Endothelial cell of umbilical vein (primary cell): ENCODE results near the gene GRHPR.

Experiments used
- CTCF ChIP-seq, 2 donors: IDR thresholded peaks; 1 replicate in 1 of 2; 2 replicates in 1 of 2; pipeline ENCODE4 v1.5.1; 2011; ENCODE audit warnings: low read length in 2 of 2, mild to moderate bottlenecking in 2 of 2, moderate library complexity in 2 of 2, control low read depth in 1 of 2, inconsistent platforms in 1 of 2, low read depth in 1 of 2; ENCODE audit not compliant: insufficient read depth in 1 of 2; ENCODE audit errors: extremely low read depth in 1 of 2
- EZH2 ChIP-seq: IDR thresholded peaks from 2 replicates; pipeline ENCODE4 v1.6.1; 2012; ENCODE audit warnings: borderline replicate concordance, low read depth, mild to moderate bottlenecking, moderate library complexity, low read length, inconsistent platforms; ENCODE audit not compliant: severe bottlenecking
- GATA2 ChIP-seq: IDR thresholded peaks from 2 replicates; pipeline ENCODE4 v1.7.0; 2011; ENCODE audit warnings: low read depth, mild to moderate bottlenecking, moderate library complexity, mixed read lengths, low read length; ENCODE audit not compliant: insufficient read length, insufficient read depth
- JUN ChIP-seq: IDR thresholded peaks from 2 replicates; pipeline ENCODE4 v1.6.1; 2011; ENCODE audit warnings: borderline replicate concordance, low read depth; ENCODE audit not compliant: insufficient read length, insufficient read depth
- MAX ChIP-seq: IDR thresholded peaks from 2 replicates; pipeline ENCODE4 v1.6.1; 2011; ENCODE audit not compliant: insufficient read depth, insufficient read length
- MYC ChIP-seq: IDR thresholded peaks from one replicate; pipeline ENCODE4 v1.6.1; 2011; ENCODE audit warnings: mild to moderate bottlenecking, low read depth, low read length
- POLR2A ChIP-seq: IDR thresholded peaks from 2 replicates; pipeline ENCODE4 v1.6.1; 2012; ENCODE audit warnings: low read depth, mild to moderate bottlenecking, control low read depth, low read length
- POLR2AphosphoS5 ChIP-seq: IDR thresholded peaks from 2 replicates; pipeline ENCODE4 v1.6.1; 2012; ENCODE audit warnings: low read depth, mild to moderate bottlenecking, control low read depth, low read length, moderate library complexity; ENCODE audit not compliant: insufficient read depth

GRCh38 chr9:37442556-37442955 is 20.1 kb downstream of the GRHPR start:
- TF ChIP-seq CTCF (IDR thresholded peaks at IDR 0.05; ENCODE audit: extremely low read depth in 1 of 2, insufficient read depth in 1 of 2, low read depth in 1 of 2, low read length in 2 of 2) (no peak), POLR2A (no peak), POLR2AphosphoS5 (no peak), EZH2 (no peak), MYC (no peak), MAX (no peak), JUN (no peak), GATA2 (no peak)
